Breast epithelium (tissue), 4 donors: ENCODE measurements around the gene RENBP. TPM values are rescaled to one million over a fixed set of nuclear protein-coding genes. Genes with fewer than 3 reads are reported as not detected.
A peak's percentile ranks its signal among the peaks of the same experiment; 100 is the strongest.

ENCODE experiments used
- DNase-seq, 2 donors: peaks; one replicate each; pipeline ENCODE4 v3.0.0-alpha.2; 2019; ENCODE audit warnings: low spot score in 2 of 2
- H3K27ac ChIP-seq, 2 donors: fragments of 200-600 bp; sonication (generic) in 1 of 2; one replicate each; pipeline ENCODE4 v1.5.1; 2016 to 2019; ENCODE audit warnings: mild to moderate bottlenecking in 1 of 2
- H3K27me3 ChIP-seq, 2 donors: fragments of 200-600 bp; sonication (generic) in 1 of 2; one replicate each; pipeline versions ENCODE4 v1.5.1 to v1.6.0; 2017 to 2019; ENCODE audit warnings: control low read depth in 1 of 2, mild to moderate bottlenecking in 1 of 2
- H3K36me3 ChIP-seq: fragments of 200-600 bp; one replicate; pipeline ENCODE4 v1.5.1; 2019
- H3K4me1 ChIP-seq, 2 donors: fragments of 200-600 bp; sonication (generic); one replicate each; pipeline ENCODE4 v1.5.1; 2016 to 2019; ENCODE audit warnings: control low read depth in 1 of 2
- H3K4me3 ChIP-seq, 3 donors: fragments of 200-600 bp; sonication (generic); 1 replicate in 2 of 3; 2 replicates in 1 of 3; pipeline ENCODE4 v1.5.1; 2016 to 2019; ENCODE audit warnings: mild to moderate bottlenecking in 3 of 3, moderate library complexity in 2 of 3
- H3K9me3 ChIP-seq, 2 donors: fragments of 200-600 bp; sonication (generic) in 1 of 2; one replicate each; pipeline ENCODE4 v1.5.1; 2016 to 2019; ENCODE audit warnings: control low read depth in 1 of 2
- POLR2A ChIP-seq: fragments of 450-650 bp; IDR thresholded peaks from one replicate; pipeline ENCODE4 v1.6.1; 2016; ENCODE audit warnings: antibody characterized with exemption, mild to moderate bottlenecking, moderate library complexity
- POLR2AphosphoS5 ChIP-seq, 3 donors: sonication (generic); formaldehyde crosslinking; IDR thresholded peaks; one replicate each; pipeline ENCODE4 v1.6.1; 2017; ENCODE audit warnings: antibody characterized with exemption in 3 of 3
- intact Hi-C: fragments of 100-400 bp; cut with DNase I; formaldehyde crosslinking; loops from one replicate; pipeline ENCODE4 v1.15.1; 2023; ENCODE audit warnings: low total_unique reads
- total RNA-seq, 3 donors: library from RNA; depleted of rRNA; stranded (reverse); fragments of >200 nt; gene quantifications; one replicate each; pipeline ENCODE4 v1.1.0, GENCODE V29; 2016
- TF ChIP-seq, protein P1 (sequence below), 3 donors: fragments of 450-650 bp; IDR thresholded peaks; one replicate each; pipeline ENCODE4 v1.5.1; 2016 to 2017; ENCODE audit warnings: antibody characterized with exemption in 3 of 3, mild to moderate bottlenecking in 3 of 3, moderate library complexity in 3 of 3

RENBP gene
- total RNA-seq, 3 donors from 2014 or later, result 6.6 to 50.7 (median 6.9) TPM

DNA sequence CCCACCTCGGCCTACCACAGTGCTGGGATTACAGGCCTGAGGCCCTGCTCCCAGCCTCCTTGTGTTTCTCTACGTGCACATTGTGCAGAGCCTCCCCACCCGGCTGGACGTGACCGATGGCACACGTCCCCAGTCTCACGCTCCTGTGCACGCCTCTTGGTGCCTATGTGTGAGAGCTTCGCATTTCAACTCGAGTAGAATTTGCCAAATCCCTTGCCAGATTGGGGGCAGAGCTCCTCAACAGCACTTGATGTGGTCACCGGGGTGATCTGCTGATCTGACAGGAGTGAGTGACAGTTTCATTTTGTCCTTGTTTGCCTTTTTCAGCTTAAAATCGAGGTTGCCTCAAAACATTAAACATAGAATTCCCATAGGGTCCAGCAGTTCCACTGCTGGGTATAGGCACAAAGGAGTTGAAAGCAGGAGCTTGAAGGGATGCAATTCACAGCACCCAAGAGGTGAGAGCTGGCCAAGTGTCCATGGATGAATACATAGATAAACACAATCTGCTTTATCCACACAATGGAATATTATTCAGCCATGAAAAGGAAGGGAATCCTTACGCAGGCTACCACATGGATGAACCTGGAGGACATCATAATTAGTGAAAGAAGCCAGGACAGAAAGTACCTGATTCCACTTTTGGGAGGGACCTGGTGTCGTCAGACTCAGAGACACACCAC, 45.7 kb upstream of the RENBP start:
- no peak overlapping the region for H3K4me3 ChIP-seq
- DNase-seq, result no peak
- TF ChIP-seq POLR2A (no peak), POLR2AphosphoS5 (IDR thresholded peaks at IDR 0.05) (no peak)
- TF ChIP-seq, protein P1, sequence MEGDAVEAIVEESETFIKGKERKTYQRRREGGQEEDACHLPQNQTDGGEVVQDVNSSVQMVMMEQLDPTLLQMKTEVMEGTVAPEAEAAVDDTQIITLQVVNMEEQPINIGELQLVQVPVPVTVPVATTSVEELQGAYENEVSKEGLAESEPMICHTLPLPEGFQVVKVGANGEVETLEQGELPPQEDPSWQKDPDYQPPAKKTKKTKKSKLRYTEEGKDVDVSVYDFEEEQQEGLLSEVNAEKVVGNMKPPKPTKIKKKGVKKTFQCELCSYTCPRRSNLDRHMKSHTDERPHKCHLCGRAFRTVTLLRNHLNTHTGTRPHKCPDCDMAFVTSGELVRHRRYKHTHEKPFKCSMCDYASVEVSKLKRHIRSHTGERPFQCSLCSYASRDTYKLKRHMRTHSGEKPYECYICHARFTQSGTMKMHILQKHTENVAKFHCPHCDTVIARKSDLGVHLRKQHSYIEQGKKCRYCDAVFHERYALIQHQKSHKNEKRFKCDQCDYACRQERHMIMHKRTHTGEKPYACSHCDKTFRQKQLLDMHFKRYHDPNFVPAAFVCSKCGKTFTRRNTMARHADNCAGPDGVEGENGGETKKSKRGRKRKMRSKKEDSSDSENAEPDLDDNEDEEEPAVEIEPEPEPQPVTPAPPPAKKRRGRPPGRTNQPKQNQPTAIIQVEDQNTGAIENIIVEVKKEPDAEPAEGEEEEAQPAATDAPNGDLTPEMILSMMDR (IDR thresholded peaks at IDR 0.05), result no peak
- H3K4me1 ChIP-seq, result no peaks in the 10 kb centered on the region
- peaks cover 0 to 22% of the 10 kb centered on the region in 2 donors for H3K27me3 ChIP-seq
- intact Hi-C loops, result loop anchor here (10.0 kb wide), 1 partner anchor 1555 kb away; no protein-coding TSS in a partner anchor
- no peaks in the 10 kb centered on the region for H3K36me3 ChIP-seq
- H3K27ac ChIP-seq, result no peak overlapping the region
- H3K9me3 ChIP-seq, result no peaks in the 10 kb centered on the region

DNA sequence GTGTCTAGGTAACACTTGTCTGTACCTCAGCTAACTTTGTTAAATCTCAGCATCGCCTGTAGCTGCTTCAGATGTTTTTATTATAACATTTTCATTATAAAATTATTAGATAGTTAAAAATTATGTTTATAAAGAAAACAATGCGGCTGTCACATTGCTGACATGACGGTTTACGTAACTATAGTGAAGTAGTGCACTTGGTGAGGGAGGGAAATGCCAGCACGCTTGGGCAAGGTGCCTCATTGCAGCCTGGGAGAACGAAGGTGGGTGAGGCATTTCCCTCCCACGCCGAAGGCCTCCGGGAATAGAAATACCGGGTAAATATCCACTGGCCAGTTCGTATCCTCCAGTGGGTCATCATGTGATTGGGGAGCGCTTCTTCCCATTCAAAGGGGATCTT, 44.0 kb upstream of the RENBP start:
- Histone ChIP-seq H3K27ac (peak overlapping the region in 1 of 2 donors; percentile 38), H3K4me1 (no peaks in the 10 kb centered on the region), H3K27me3 (peaks cover 0 to 37% of the 10 kb centered on the region in 2 donors), H3K4me3 (no peak overlapping the region), H3K9me3 (no peaks in the 10 kb centered on the region), H3K36me3 (no peaks in the 10 kb centered on the region)
- no peak for TF ChIP-seq POLR2A
- TF ChIP-seq, protein P1 (IDR thresholded peaks at IDR 0.05), result no peak
- no peak for TF ChIP-seq POLR2AphosphoS5 (IDR thresholded peaks at IDR 0.05)
- DNase-seq, result no peak
- intact Hi-C loops, result loop anchor here (10.0 kb wide), 1 partner anchor 1556 kb away; no protein-coding TSS in a partner anchor

DNA sequence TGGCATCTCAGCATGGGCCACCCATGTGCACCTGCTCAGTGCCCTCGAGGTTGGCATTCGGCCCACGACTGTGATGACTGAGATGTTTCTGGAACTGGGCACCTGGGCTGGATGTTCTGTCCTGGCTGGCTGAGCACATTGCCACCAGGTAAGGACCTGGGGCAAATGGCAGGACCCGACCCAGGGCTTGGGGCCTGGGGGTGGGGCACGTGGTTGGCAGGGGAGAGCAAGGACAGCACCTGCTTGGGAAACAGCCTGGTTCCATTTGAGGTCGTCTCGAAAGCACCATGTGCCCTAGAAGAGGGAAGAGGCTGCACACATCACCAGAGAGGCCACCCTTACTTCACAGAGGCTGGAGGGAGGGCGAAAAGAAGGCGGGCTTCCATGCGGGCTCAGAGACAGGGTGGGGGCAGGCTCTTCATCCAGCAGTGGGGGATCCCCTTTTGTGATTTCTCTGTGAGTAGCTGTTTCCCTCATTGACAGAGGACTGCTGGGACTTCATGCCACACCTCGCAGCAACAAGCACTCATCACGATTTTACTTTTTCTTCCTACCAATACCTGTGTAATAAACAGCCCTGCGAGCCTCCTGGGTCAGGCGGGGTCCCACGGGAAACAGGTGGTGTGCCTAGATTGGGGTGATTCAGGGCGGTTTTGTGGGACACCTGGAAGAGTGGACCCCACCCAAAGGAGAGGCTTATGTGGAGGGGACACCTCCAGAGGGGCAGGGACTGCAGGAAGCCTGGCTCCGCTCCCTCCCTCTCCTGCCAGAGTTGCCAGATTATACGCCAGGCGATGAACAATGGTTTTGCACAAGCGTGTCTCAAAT, 40.1 kb upstream of the RENBP start:
- Histone ChIP-seq H3K4me3 (no peak overlapping the region), H3K4me1 (no peaks in the 10 kb centered on the region), H3K27me3 (peaks cover 0 to 36% of the 10 kb centered on the region in 2 donors), H3K36me3 (no peaks in the 10 kb centered on the region), H3K27ac (peak overlapping the region; percentile 86 to 88), H3K9me3 (no peaks in the 10 kb centered on the region)
- no peak for DNase-seq
- TF ChIP-seq POLR2A (no peak), POLR2AphosphoS5 (IDR thresholded peaks at IDR 0.05) (no peak)
- TF ChIP-seq, protein P1 (IDR thresholded peaks at IDR 0.05), result no peak
- intact Hi-C loops, result loop anchor here (10.0 kb wide), 1 partner anchor 1560 kb away; no protein-coding TSS in a partner anchor

DNA sequence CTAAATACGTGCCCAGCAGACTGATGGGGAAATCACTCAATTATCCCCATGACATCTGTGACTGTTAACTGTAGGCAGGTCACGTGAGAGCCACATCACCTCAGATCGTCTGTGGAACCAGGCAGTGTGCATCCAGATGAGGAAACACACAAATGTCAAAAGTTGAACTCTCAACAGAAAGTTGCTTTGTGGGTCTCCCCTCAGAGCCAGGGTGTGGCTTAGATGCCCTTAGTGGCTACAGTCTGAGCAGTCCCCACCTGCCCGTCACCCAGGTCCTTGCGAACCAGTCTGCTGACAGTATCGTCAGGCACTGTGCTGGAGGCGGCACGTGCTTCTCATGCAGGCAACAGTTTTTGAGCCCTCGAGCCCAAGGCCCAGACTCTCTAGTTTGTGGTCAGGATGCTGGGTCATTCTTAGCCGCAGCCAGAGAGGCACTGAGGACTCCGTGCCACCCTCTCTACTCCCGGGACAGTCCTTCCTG, 38.9 kb upstream of the RENBP start:
- H3K36me3 ChIP-seq, result no peaks in the 10 kb centered on the region
- H3K9me3 ChIP-seq, result no peaks in the 10 kb centered on the region
- DNase-seq, result no peak
- H3K27me3 ChIP-seq, result peaks cover 0 to 36% of the 10 kb centered on the region in 2 donors
- intact Hi-C loops, result loop anchor here (10.0 kb wide), 1 partner anchor 1561 kb away; no protein-coding TSS in a partner anchor
- no peak overlapping the region for H3K4me3 ChIP-seq
- no peak overlapping the region for H3K27ac ChIP-seq
- TF ChIP-seq, protein P1 (IDR thresholded peaks at IDR 0.05), result no peak
- no peak for TF ChIP-seq POLR2AphosphoS5 (IDR thresholded peaks at IDR 0.05)
- TF ChIP-seq POLR2A, result no peak
- H3K4me1 ChIP-seq, result no peaks in the 10 kb centered on the region
